GM18505 (cell line): ENCODE data around the gene CALM3.

Experiments
- ATAC-seq: cut with Tn5 transposase; IDR thresholded peaks from one replicate; pipeline ENCODE4 v1.9.1; 2021; ENCODE audit not compliant: unreplicated experiment
- POLR2A ChIP-seq: IDR thresholded peaks from 4 replicates; pipeline ENCODE4 v1.6.1; 2011; ENCODE audit warnings: borderline replicate concordance; ENCODE audit not compliant: insufficient read depth, insufficient read length; ENCODE audit errors: extremely low read depth

The CALM3 gene

GRCh38 chr19:46604781-46605355, 3.7 kb downstream of the CALM3 start:
- TF ChIP-seq POLR2A = no peak
- ATAC-seq = no peak

- no peak for ATAC-seq
- peak; percentile 24 for TF ChIP-seq POLR2A
Observed at GRCh38 chr19:46605356-46605821, 4.3 kb downstream of the CALM3 start.

- TF ChIP-seq POLR2A = no peak
- no peak for ATAC-seq
Observed at GRCh38 chr19:46606019-46606418, 4.9 kb downstream of the CALM3 start.

GRCh38 chr19:46606681-46607447, 5.7 kb downstream of the CALM3 start:
- TF ChIP-seq POLR2A = no peak
- ATAC-seq = no peak

GRCh38 chr19:46607448-46607841, 6.3 kb downstream of the CALM3 start:
- ATAC-seq = no peak
- no peak for TF ChIP-seq POLR2A

GRCh38 chr19:46608178-46608577, 7.0 kb downstream of the CALM3 start:
- no peak for TF ChIP-seq POLR2A
- ATAC-seq = no peak

GRCh38 chr19:46608581-46609345, 7.6 kb downstream of the CALM3 start:
- ATAC-seq = no peak
- TF ChIP-seq POLR2A = no peak

- no peak for TF ChIP-seq POLR2A
- ATAC-seq = no peak
Observed at GRCh38 chr19:46609511-46610412, 8.6 kb downstream of the CALM3 start.

GRCh38 chr19:46610413-46610775, 9.3 kb downstream of the CALM3 start:
- no peak for TF ChIP-seq POLR2A
- ATAC-seq = no peak

- ATAC-seq = no peak
- TF ChIP-seq POLR2A = peak; percentile 45
Observed at GRCh38 chr19:46610851-46611770, 10.0 kb downstream of the CALM3 start.

- no peak for ATAC-seq
- no peak for TF ChIP-seq POLR2A
Observed at GRCh38 chr19:46611776-46612175, 10.6 kb downstream of the CALM3 start.

GRCh38 chr19:46613525-46613924, 12.4 kb downstream of the CALM3 start:
- ATAC-seq = no peak
- no peak for TF ChIP-seq POLR2A
